SK-N-MC (cell line): ENCODE data around the gene SPINT3.
"Not testable (repeated sequence)": the region's sequence is repeated elsewhere in the genome, so short reads cannot be mapped to it uniquely, and the experiment has no call there.

ENCODE experiments used
- EZH2 ChIP-seq: fragments of 200-600 bp; sonication (generic); IDR thresholded peaks from one replicate; pipeline ENCODE4 v1.6.1; 2017; ENCODE audit warnings: antibody characterized with exemption
- POLR2AphosphoS5 ChIP-seq: IDR thresholded peaks from 2 replicates; pipeline ENCODE4 v1.6.1; 2012; ENCODE audit warnings: mild to moderate bottlenecking, low read depth, low read length, borderline replicate concordance

DNA sequence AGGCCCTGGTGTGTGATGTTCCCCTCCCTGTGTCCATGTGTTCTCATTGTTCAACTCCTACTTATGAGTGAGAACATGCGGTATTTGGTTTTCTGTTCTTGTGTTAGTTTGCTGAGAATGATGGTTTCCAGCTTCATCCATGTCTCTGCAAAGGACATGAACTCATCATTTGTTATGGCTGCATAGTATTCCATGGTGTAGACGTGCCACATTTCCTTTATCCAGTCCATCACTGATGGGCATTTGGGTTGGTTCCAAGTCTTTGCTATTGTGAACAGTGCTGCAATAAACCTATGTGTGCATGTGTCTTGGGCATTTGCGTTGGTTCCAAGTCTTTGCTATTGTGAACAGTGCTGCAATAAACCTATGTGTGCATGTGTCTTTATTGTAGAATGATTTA is 43.1 kb downstream of the SPINT3 start:
- not testable (repeated sequence) for TF ChIP-seq POLR2AphosphoS5, EZH2
